Mucosa of descending colon (tissue), 3 donors: Measurements from ENCODE around the gene RAPGEF5. TPM values are rescaled to one million over a fixed set of nuclear protein-coding genes. Genes with fewer than 3 reads are reported as not detected.
A peak's percentile ranks its signal among the peaks of the same experiment; 100 is the strongest.

Source experiments
- ATAC-seq: fragments of 200-7000 bp; cut with Tn5 transposase; one replicate; pipeline ENCODE4 v1.9.1; 2020; ENCODE audit warnings: mild to moderate bottlenecking, moderate library complexity
- DNase-seq, 3 donors: peaks; one replicate each; pipeline ENCODE4 v3.0.0-alpha.2; 2020
- H3K36me3 ChIP-seq: fragments of 200-600 bp; one replicate; pipeline ENCODE4 v1.8.0; 2021; ENCODE audit warnings: low read depth, mild to moderate bottlenecking
- H3K4me1 ChIP-seq: fragments of 200-600 bp; one replicate; pipeline ENCODE4 v1.8.0; 2021; ENCODE audit warnings: low read depth, mild to moderate bottlenecking
- H3K4me3 ChIP-seq: fragments of 200-600 bp; one replicate; pipeline ENCODE4 v1.8.0; 2021; ENCODE audit warnings: mild to moderate bottlenecking
- H3K9me3 ChIP-seq: fragments of 200-600 bp; one replicate; pipeline ENCODE4 v1.8.0; 2021; ENCODE audit warnings: mild to moderate bottlenecking
- intact Hi-C, 2 donors: fragments of 100-400 bp; cut with DNase I in 1 of 2; cut with micrococcal nuclease in 1 of 2; formaldehyde crosslinking; loops; one replicate each; pipeline versions ENCODE4 v1.11.0 to v1.11.1; 2022; cut with DNase I, micrococcal nuclease
- total RNA-seq, 3 donors: library from RNA; stranded (reverse); fragmentation: NEBNext Ultra II Directional in 2 of 3; extraction: Animal tissue kit (Norgen Biotek cat#: 25700) in 2 of 3; gene quantifications; one replicate each; pipeline versions ENCODE4 v1.2.1 to v1.2.4, GENCODE V29; 2021 to 2023
- TF ChIP-seq, protein P1 (sequence below): fragments of 200-600 bp; IDR thresholded peaks from one replicate; pipeline ENCODE4 v1.8.0; 2022; ENCODE audit warnings: antibody characterized with exemption, mild to moderate bottlenecking
- donor health status: DM: no; HTN: no; CAD: no; lungs with moderate emphysema.
- donor health status: DM: no; HTN: no; CAD: no.
- donor health status: DM: no; HTN: yes; CAD: no.

The RAPGEF5 gene
- total RNA-seq, 3 donors from 2014 or later: 34.7 to 87.8 (median 59.5) TPM

DNA sequence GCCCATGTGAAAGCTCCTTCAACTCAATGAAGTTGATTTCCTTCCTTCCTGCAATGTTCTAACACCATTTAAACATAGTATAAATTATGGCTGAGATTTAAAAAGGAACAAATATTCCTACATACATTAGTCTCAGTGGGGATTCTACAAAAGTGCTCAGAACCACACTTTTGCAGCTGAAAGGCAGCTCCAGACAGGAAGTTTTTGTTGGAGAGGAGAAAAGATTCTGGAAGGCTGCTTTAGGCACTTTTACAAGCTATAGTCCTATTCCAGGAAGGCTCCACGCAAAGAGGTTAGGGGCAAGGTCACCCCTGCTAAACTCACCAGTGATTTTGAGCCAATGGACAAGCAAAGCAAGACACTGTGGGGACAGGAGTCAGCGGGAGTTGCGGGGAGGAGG lies 232.0 kb downstream of the RAPGEF5 start:
- Histone ChIP-seq H3K9me3 (no peaks in the 10 kb centered on the region), H3K36me3 (no peaks in the 10 kb centered on the region), H3K4me1 (no peaks in the 10 kb centered on the region), H3K4me3 (no peak overlapping the region)
- intact Hi-C loops: no loop called here
- TF ChIP-seq, protein P1, sequence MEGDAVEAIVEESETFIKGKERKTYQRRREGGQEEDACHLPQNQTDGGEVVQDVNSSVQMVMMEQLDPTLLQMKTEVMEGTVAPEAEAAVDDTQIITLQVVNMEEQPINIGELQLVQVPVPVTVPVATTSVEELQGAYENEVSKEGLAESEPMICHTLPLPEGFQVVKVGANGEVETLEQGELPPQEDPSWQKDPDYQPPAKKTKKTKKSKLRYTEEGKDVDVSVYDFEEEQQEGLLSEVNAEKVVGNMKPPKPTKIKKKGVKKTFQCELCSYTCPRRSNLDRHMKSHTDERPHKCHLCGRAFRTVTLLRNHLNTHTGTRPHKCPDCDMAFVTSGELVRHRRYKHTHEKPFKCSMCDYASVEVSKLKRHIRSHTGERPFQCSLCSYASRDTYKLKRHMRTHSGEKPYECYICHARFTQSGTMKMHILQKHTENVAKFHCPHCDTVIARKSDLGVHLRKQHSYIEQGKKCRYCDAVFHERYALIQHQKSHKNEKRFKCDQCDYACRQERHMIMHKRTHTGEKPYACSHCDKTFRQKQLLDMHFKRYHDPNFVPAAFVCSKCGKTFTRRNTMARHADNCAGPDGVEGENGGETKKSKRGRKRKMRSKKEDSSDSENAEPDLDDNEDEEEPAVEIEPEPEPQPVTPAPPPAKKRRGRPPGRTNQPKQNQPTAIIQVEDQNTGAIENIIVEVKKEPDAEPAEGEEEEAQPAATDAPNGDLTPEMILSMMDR: no peak
- DNase-seq (no peak), ATAC-seq (no peak)

- no peaks in the 10 kb centered on the region for H3K4me1 ChIP-seq
- TF ChIP-seq, protein P1: no peak
- no peak overlapping the region for H3K4me3 ChIP-seq
- intact Hi-C loops: no loop called here
- H3K36me3 ChIP-seq: no peaks in the 10 kb centered on the region
- H3K9me3 ChIP-seq: no peaks in the 10 kb centered on the region
- ATAC-seq (no peak), DNase-seq (no peak)
These were observed 233.8 kb downstream of the RAPGEF5 start for GRCh38 chr7:22123139-22123538.

DNA sequence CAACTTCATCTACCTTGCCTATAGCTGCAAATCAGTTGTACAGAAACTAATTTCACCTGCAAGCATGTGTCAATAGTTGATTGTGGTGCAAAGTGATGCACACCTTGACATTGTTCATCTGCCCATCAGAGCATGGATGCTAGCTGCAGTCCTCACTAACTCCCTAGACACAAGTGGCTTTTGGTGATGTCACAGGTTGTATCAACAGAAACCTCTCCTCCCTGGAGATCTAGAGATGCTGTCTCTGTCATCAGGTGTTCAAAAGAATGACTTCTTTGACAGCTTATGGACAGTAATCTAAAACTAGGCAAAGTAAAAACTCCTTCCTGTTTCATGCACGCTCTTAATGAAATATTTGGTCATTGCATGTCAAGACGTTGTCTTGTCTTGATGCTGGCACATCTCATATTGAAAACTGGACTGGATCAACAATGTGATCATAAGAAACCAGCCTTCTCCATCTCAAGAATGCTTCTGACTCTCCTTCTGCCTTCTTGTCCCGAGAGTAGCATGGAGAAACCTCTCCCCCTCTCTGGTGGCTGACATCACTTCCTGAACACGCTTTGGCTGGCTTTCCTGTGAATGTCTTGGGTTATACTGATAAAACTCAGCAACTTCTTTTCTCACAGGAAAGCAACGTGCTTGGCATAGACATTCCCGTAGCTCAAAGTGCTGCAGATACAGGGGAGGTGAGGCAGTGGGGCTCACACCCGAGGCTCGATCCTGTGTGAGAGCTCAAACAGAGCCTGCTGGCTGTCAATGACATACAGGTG lies 235.1 kb downstream of the RAPGEF5 start:
- intact Hi-C loops: no loop called here
- Histone ChIP-seq H3K4me3 (no peak overlapping the region), H3K36me3 (no peaks in the 10 kb centered on the region), H3K4me1 (no peaks in the 10 kb centered on the region), H3K9me3 (no peaks in the 10 kb centered on the region)
- peak in 1 of 3 donors; percentile 10 for DNase-seq
- ATAC-seq: no peak
- TF ChIP-seq, protein P1: no peak

DNA sequence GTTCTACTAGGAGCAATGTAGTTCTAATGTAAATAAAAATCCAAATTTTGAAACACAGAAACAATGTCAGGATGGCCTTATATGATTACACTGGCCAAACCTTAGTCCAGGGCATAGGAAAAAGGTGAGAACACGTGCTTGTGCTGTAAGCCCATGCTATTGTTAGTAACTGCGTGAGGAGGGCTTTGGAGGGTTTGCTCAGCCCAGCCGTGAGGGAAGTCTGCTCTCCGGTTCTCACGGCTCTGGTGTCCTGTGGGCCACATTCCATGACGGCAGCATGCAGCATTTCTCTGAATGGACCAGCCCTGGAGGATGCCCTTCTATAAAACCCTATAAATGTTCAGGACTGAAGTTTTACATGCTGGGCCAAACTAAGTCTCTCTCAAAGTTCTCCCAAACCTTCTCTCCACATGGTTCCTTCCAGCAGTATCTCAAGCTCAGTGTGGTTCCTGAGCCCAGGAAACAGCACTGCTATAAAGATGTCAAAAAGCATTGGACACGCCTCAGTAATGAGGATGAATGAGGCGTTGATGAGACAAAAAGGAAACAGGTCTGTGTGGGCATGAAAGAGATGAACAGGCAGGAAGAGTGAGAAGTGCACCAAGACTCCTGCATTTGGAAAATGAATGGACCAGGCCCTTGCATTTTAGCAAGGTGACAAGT lies 236.4 kb downstream of the RAPGEF5 start:
- no peaks in the 10 kb centered on the region for H3K36me3 ChIP-seq
- no peak overlapping the region for H3K4me3 ChIP-seq
- no peak for DNase-seq
- intact Hi-C loops: no loop called here
- H3K4me1 ChIP-seq: no peaks in the 10 kb centered on the region
- no peak for ATAC-seq
- no peaks in the 10 kb centered on the region for H3K9me3 ChIP-seq
- TF ChIP-seq, protein P1: no peak

GRCh38 chr7:22117222-22117621 lies 239.7 kb downstream of the RAPGEF5 start:
- no peak for DNase-seq
- no peaks in the 10 kb centered on the region for H3K4me1 ChIP-seq
- no peaks in the 10 kb centered on the region for H3K36me3 ChIP-seq
- ATAC-seq: no peak
- H3K4me3 ChIP-seq: no peak overlapping the region
- H3K9me3 ChIP-seq: no peaks in the 10 kb centered on the region
- intact Hi-C loops: no loop called here
- TF ChIP-seq, protein P1: no peak
